ENCODE results near the gene CDC45.

DNA sequence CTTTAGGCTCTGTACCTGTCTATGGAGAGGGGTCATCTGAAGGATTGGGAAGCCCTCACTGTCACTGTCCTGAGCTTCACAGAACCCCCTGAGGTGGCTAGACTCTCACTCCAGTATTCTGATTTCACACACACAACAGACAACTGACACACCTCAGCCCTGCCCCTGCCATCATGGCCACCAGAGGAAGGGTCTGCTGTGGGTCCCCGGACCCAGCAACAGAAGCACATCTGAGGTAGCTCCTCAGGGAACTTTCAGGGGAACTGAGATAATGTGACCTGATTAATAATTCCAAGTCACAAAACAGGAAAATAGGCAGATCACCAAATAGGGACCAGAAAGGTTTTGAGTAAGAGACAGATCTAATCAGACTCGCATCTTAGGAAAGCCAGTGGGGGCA, 24.7 kb upstream of the CDC45 start:
- TF ChIP-seq, protein P1, sequence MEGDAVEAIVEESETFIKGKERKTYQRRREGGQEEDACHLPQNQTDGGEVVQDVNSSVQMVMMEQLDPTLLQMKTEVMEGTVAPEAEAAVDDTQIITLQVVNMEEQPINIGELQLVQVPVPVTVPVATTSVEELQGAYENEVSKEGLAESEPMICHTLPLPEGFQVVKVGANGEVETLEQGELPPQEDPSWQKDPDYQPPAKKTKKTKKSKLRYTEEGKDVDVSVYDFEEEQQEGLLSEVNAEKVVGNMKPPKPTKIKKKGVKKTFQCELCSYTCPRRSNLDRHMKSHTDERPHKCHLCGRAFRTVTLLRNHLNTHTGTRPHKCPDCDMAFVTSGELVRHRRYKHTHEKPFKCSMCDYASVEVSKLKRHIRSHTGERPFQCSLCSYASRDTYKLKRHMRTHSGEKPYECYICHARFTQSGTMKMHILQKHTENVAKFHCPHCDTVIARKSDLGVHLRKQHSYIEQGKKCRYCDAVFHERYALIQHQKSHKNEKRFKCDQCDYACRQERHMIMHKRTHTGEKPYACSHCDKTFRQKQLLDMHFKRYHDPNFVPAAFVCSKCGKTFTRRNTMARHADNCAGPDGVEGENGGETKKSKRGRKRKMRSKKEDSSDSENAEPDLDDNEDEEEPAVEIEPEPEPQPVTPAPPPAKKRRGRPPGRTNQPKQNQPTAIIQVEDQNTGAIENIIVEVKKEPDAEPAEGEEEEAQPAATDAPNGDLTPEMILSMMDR (conservative IDR thresholded peaks at IDR 0.05 in 1 of 2, IDR thresholded peaks at IDR 0.05 in 1 of 2; ENCODE audit: extremely low read depth in 1 of 2, insufficient read depth in 1 of 2, low read depth in 1 of 2, low read length in 2 of 2) = no peak
- TF ChIP-seq EZH2 (IDR thresholded peaks at IDR 0.05; ENCODE audit: borderline replicate concordance, low read length) = no peak
